Neural progenitor cell (in vitro differentiated cells): ENCODE results near the gene PPP1R3G. TPM values are rescaled to one million over a fixed set of nuclear protein-coding genes. Genes with fewer than 3 reads are reported as not detected.

ENCODE experiments used
- DNase-seq: peaks from one replicate; pipeline ENCODE4 v3.0.0-alpha.2; 2016; ENCODE audit warnings: low spot score
- H2AFZ ChIP-seq: fragments of 200-600 bp; sonication (generic); replicated peaks from 2 replicates; pipeline ENCODE4 v1.6.1; 2016; ENCODE audit warnings: antibody characterized with exemption
- H3F3A ChIP-seq: fragments of 200-600 bp; sonication (generic); 2 replicates; pipeline ENCODE4 v1.6.1; 2016; ENCODE audit warnings: antibody characterized with exemption, low read depth
- H3K27ac ChIP-seq: fragments of 200-600 bp; sonication (generic); 2 replicates; pipeline ENCODE4 v1.5.1; 2016; ENCODE audit warnings: mild to moderate bottlenecking
- H3K27me3 ChIP-seq: fragments of 200-600 bp; sonication (generic); 2 replicates; pipeline ENCODE4 v1.6.1; 2016; ENCODE audit warnings: mild to moderate bottlenecking, moderate library complexity
- H3K36me3 ChIP-seq: fragments of 200-600 bp; sonication (generic); 2 replicates; pipeline ENCODE4 v1.5.1; 2016
- H3K4me1 ChIP-seq: fragments of 200-600 bp; sonication (generic); 2 replicates; pipeline ENCODE4 v1.6.1; 2016; ENCODE audit warnings: mixed run types
- H3K4me2 ChIP-seq: fragments of 200-600 bp; sonication (generic); 2 replicates; pipeline ENCODE4 v1.6.1; 2016
- H3K4me3 ChIP-seq: fragments of 200-600 bp; sonication (generic); 2 replicates; pipeline ENCODE4 v1.5.1; 2016
- H3K79me2 ChIP-seq: fragments of 200-600 bp; sonication (generic); 2 replicates; pipeline ENCODE4 v1.6.1; 2016; ENCODE audit warnings: low read depth
- H3K9ac ChIP-seq: fragments of 200-600 bp; sonication (generic); 2 replicates; pipeline ENCODE4 v1.6.1; 2016
- H3K9me3 ChIP-seq: fragments of 200-600 bp; sonication (generic); 2 replicates; pipeline ENCODE4 v1.5.1; 2016; ENCODE audit warnings: low read depth
- H4K20me1 ChIP-seq: fragments of 200-600 bp; sonication (generic); 2 replicates; pipeline ENCODE4 v1.6.1; 2016; ENCODE audit warnings: low read depth
- H3K27ac Mint-ChIP-seq: 3 replicates; pipeline ENCODE4 v1.8.0; 2021; ENCODE audit warnings: mixed read lengths
- H3K27me3 Mint-ChIP-seq: 2 replicates; pipeline ENCODE4 v1.8.0; 2022; ENCODE audit warnings: low read depth, mild to moderate bottlenecking, inconsistent platforms, moderate library complexity, mixed read lengths; ENCODE audit not compliant: insufficient read depth
- H3K36me3 Mint-ChIP-seq: 3 replicates; pipeline ENCODE4 v1.8.0; 2021; ENCODE audit warnings: mixed read lengths
- H3K4me1 Mint-ChIP-seq: 3 replicates; pipeline ENCODE4 v1.8.0; 2021; ENCODE audit warnings: mixed read lengths
- H3K4me3 Mint-ChIP-seq: 3 replicates; pipeline ENCODE4 v1.8.0; 2021; ENCODE audit warnings: mild to moderate bottlenecking, moderate library complexity, mixed read lengths
- H3K9me3 Mint-ChIP-seq: 3 replicates; pipeline ENCODE4 v1.8.0; 2020; ENCODE audit warnings: mixed read lengths
- EZH2 ChIP-seq: fragments of 200-600 bp; sonication (generic); IDR thresholded peaks from 2 replicates; pipeline ENCODE4 v1.6.1; 2017; ENCODE audit warnings: antibody characterized with exemption, mild to moderate bottlenecking, moderate library complexity
- EZH2phosphoT487 ChIP-seq: fragments of 200-600 bp; sonication (generic); IDR thresholded peaks from 2 replicates; pipeline ENCODE4 v1.6.1; 2017; ENCODE audit warnings: antibody characterized with exemption
- total RNA-seq: library from RNA; depleted of rRNA; stranded (reverse); fragments of >200 nt; gene quantifications from 2 replicates; pipeline ENCODE4 v1.2.3, GENCODE V29; 2015; ENCODE audit warnings: low replicate concordance
- TF ChIP-seq, protein P1 (sequence below): fragments of 200-600 bp; sonication (generic); IDR thresholded peaks from 2 replicates; pipeline ENCODE4 v1.5.1; 2017; ENCODE audit warnings: antibody characterized with exemption, mild to moderate bottlenecking

Gene PPP1R3G
- total RNA-seq, 1 donor from 2014 or later: 0.36 TPM

DNA sequence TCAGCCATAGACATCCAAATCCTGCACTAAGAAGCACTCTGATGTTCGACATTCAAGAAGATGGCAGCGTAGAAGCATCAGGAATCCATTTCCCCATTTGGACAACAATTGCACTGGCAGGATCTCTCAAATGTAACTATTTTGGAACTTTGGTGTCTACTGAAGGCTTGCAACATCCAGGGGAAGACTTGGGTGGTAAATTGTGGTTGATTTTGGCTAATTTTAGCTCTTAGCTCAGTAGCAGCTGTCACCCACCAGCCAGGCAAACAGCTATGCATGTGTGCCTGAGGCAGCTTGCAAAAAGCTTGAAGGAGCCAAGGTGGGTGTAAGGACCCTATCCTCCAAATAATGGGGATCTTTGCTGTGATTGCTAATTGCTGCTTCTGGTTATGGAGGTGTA, 35.1 kb upstream of the PPP1R3G start:
- no peak for DNase-seq
- no peak overlapping the region for H2AFZ ChIP-seq
- Mint-ChIP-seq H3K27ac (no peak overlapping the region), H3K27me3 (no peaks in the 10 kb centered on the region), H3K4me3 (no peak overlapping the region), H3K9me3 (peaks cover 26% of the 10 kb centered on the region), H3K36me3 (peaks cover 7% of the 10 kb centered on the region), H3K4me1 (no peaks in the 10 kb centered on the region)
- no peaks in the 10 kb centered on the region for H3K27me3 ChIP-seq
- no peaks in the 10 kb centered on the region for H3K79me2 ChIP-seq
- H3K4me2 ChIP-seq: no peak overlapping the region
- TF ChIP-seq EZH2phosphoT487: no peak
- no peak for TF ChIP-seq EZH2
- TF ChIP-seq, protein P1, sequence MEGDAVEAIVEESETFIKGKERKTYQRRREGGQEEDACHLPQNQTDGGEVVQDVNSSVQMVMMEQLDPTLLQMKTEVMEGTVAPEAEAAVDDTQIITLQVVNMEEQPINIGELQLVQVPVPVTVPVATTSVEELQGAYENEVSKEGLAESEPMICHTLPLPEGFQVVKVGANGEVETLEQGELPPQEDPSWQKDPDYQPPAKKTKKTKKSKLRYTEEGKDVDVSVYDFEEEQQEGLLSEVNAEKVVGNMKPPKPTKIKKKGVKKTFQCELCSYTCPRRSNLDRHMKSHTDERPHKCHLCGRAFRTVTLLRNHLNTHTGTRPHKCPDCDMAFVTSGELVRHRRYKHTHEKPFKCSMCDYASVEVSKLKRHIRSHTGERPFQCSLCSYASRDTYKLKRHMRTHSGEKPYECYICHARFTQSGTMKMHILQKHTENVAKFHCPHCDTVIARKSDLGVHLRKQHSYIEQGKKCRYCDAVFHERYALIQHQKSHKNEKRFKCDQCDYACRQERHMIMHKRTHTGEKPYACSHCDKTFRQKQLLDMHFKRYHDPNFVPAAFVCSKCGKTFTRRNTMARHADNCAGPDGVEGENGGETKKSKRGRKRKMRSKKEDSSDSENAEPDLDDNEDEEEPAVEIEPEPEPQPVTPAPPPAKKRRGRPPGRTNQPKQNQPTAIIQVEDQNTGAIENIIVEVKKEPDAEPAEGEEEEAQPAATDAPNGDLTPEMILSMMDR: no peak
- no peaks in the 10 kb centered on the region for H3K9me3 ChIP-seq
- H3K4me1 ChIP-seq: no peaks in the 10 kb centered on the region
- no peaks in the 10 kb centered on the region for H4K20me1 ChIP-seq
- no peak overlapping the region for H3K27ac ChIP-seq
- no peak overlapping the region for H3K4me3 ChIP-seq
- H3K36me3 ChIP-seq: no peaks in the 10 kb centered on the region
- H3K9ac ChIP-seq: no peak overlapping the region
- no peaks in the 10 kb centered on the region for H3F3A ChIP-seq

DNA sequence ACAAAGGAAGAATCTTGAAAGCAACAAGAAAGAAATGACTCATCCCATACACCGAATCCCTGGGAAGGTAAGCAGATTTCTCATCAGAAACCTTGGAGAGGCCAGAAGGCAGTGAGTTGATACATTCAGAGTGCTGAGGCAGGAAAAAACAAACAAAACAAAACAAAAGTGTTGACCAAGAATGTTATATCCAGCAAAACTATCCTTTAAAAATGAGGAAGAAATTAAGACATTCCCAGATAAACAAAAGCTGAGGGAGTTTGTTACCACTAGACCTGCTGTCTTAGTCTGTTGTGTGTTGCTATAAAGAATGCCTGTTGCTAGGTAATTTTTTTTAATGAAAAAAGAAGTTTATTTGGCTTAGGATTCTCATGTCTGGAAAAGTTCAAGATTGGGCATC, 33.7 kb upstream of the PPP1R3G start:
- H3F3A ChIP-seq: no peaks in the 10 kb centered on the region
- no peak overlapping the region for H3K4me3 ChIP-seq
- H3K4me2 ChIP-seq: no peak overlapping the region
- H3K27ac ChIP-seq: no peak overlapping the region
- Mint-ChIP-seq H3K4me3 (no peak overlapping the region), H3K36me3 (peaks cover 7% of the 10 kb centered on the region), H3K27me3 (no peaks in the 10 kb centered on the region), H3K9me3 (peaks cover 26% of the 10 kb centered on the region), H3K27ac (no peak overlapping the region), H3K4me1 (no peaks in the 10 kb centered on the region)
- no peaks in the 10 kb centered on the region for H3K4me1 ChIP-seq
- no peaks in the 10 kb centered on the region for H3K79me2 ChIP-seq
- no peaks in the 10 kb centered on the region for H3K27me3 ChIP-seq
- H2AFZ ChIP-seq: no peak overlapping the region
- no peak for DNase-seq
- no peaks in the 10 kb centered on the region for H3K9me3 ChIP-seq
- H3K36me3 ChIP-seq: no peaks in the 10 kb centered on the region
- TF ChIP-seq, protein P1: no peak
- TF ChIP-seq EZH2phosphoT487 (no peak), EZH2 (no peak)
- H3K9ac ChIP-seq: no peak overlapping the region
- H4K20me1 ChIP-seq: no peaks in the 10 kb centered on the region

DNA sequence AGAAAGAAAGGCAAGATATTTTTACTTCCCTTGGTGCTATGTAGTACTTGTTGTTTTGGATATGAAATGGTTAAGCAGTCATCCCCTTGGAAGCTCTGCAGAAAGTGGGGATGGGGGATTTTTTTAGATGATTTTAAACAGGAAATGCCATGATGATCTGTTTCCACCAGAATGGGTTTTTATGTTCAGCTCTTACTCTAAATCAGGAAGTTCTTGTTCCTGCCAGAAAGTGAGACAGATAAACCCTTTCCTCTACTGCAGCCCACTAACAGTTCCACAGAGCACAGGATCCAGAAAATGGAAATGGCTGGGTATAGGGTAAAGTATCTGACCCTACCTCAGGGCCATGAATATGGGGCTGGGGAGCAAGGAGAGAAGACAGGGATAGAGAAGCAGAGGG, 32.1 kb upstream of the PPP1R3G start:
- no peaks in the 10 kb centered on the region for H3K4me1 Mint-ChIP-seq
- Histone ChIP-seq H2AFZ (no peak overlapping the region), H3K4me2 (no peak overlapping the region), H3K79me2 (no peaks in the 10 kb centered on the region), H3K36me3 (no peaks in the 10 kb centered on the region), H3K4me3 (no peak overlapping the region), H3F3A (no peaks in the 10 kb centered on the region), H3K4me1 (no peaks in the 10 kb centered on the region), H4K20me1 (no peaks in the 10 kb centered on the region), H3K9ac (no peak overlapping the region), H3K27me3 (no peaks in the 10 kb centered on the region), H3K9me3 (no peaks in the 10 kb centered on the region), H3K27ac (no peak overlapping the region)
- H3K4me3 Mint-ChIP-seq: no peak overlapping the region
- H3K27ac Mint-ChIP-seq: no peak overlapping the region
- H3K36me3 Mint-ChIP-seq: peaks cover 7% of the 10 kb centered on the region
- no peak for DNase-seq
- H3K9me3 Mint-ChIP-seq: peaks cover 24% of the 10 kb centered on the region
- TF ChIP-seq, protein P1: no peak
- TF ChIP-seq EZH2phosphoT487 (no peak), EZH2 (no peak)
- H3K27me3 Mint-ChIP-seq: no peaks in the 10 kb centered on the region

DNA sequence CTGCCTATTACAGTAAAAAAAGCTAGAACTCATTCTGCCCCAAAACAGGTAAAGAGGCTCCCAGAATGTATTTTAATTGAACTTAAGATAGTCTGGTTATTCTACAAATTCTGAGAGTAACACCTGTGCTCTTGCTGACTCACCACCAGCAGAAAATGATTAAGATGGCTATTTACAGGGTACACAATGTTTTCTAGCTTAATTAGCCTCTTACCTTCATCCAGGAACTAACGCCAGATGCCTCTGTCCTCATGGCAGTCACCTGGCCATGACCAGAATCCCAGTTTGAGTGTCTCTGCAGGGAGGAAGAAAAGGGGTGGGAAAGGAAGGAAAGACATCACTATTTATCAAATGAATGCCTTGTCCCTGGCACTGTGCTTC, 31.3 kb upstream of the PPP1R3G start:
- Histone ChIP-seq H3K27me3 (no peaks in the 10 kb centered on the region), H4K20me1 (no peaks in the 10 kb centered on the region), H3K9me3 (no peaks in the 10 kb centered on the region), H3K4me2 (no peak overlapping the region), H2AFZ (no peak overlapping the region), H3K4me1 (no peaks in the 10 kb centered on the region), H3K79me2 (no peaks in the 10 kb centered on the region), H3K9ac (no peak overlapping the region), H3K36me3 (no peaks in the 10 kb centered on the region), H3K4me3 (no peak overlapping the region), H3K27ac (no peak overlapping the region), H3F3A (no peaks in the 10 kb centered on the region)
- peaks cover 24% of the 10 kb centered on the region for H3K9me3 Mint-ChIP-seq
- no peak overlapping the region for H3K4me3 Mint-ChIP-seq
- DNase-seq: no peak
- peaks cover 7% of the 10 kb centered on the region for H3K36me3 Mint-ChIP-seq
- peaks cover 2% of the 10 kb centered on the region for H3K27me3 Mint-ChIP-seq
- no peaks in the 10 kb centered on the region for H3K4me1 Mint-ChIP-seq
- no peak for TF ChIP-seq EZH2phosphoT487
- TF ChIP-seq EZH2: no peak
- TF ChIP-seq, protein P1: no peak
- H3K27ac Mint-ChIP-seq: no peak overlapping the region
